NCI-H2196 (cell line): ENCODE results near the gene PAPLN.
A peak's percentile ranks its signal among the peaks of the same experiment; 100 is the strongest.

ENCODE experiments used
- DNase-seq: peaks from one replicate; lab custom pipeline; 2025; ENCODE audit not compliant: unreplicated experiment; lab: John Stamatoyannopoulos, UW

PAPLN gene

GRCh38 chr14:73231981-73232851, 5.1 kb upstream of the PAPLN start:
- no peak for DNase-seq

GRCh38 chr14:73232984-73233383, 4.3 kb upstream of the PAPLN start:
- no peak for DNase-seq

- no peak for DNase-seq
Measured at GRCh38 chr14:73233564-73233963, 3.7 kb upstream of the PAPLN start.

GRCh38 chr14:73234029-73234428, 3.3 kb upstream of the PAPLN start:
- DNase-seq, result no peak

- DNase-seq, result no peak
Measured at GRCh38 chr14:73234586-73235394, 2.5 kb upstream of the PAPLN start.

GRCh38 chr14:73235531-73236155, 1.7 kb upstream of the PAPLN start:
- no peak for DNase-seq

GRCh38 chr14:73236157-73236556, 1.1 kb upstream of the PAPLN start:
- DNase-seq, result no peak

- no peak for DNase-seq
Measured at GRCh38 chr14:73236752-73237218, 521 bp upstream of the PAPLN start.

GRCh38 chr14:73237786-73238423, 599 bp downstream of the PAPLN start:
- no peak for DNase-seq

- DNase-seq, result peak; percentile 28
Measured at GRCh38 chr14:73238424-73238852, 1.1 kb downstream of the PAPLN start.

- no peak for DNase-seq
Measured at GRCh38 chr14:73238941-73239340, 1.6 kb downstream of the PAPLN start.

GRCh38 chr14:73239393-73240241, 2.3 kb downstream of the PAPLN start:
- no peak for DNase-seq

- DNase-seq, result no peak
Measured at GRCh38 chr14:73240816-73241480, 3.6 kb downstream of the PAPLN start.

- DNase-seq, result no peak
Measured at GRCh38 chr14:73241481-73242165, 4.3 kb downstream of the PAPLN start.

GRCh38 chr14:73242357-73242901, 5.1 kb downstream of the PAPLN start:
- DNase-seq, result no peak

- DNase-seq, result no peak
Measured at GRCh38 chr14:73243341-73243740, 6.0 kb downstream of the PAPLN start.

GRCh38 chr14:73243748-73244147, 6.4 kb downstream of the PAPLN start:
- DNase-seq, result no peak

GRCh38 chr14:73244541-73245290, 7.4 kb downstream of the PAPLN start:
- no peak for DNase-seq
